CD4-positive, alpha-beta T cell treated with Interferon gamma for 1 hour (primary cell): Measurements from ENCODE around the gene TRIM17.

ENCODE experiments used
- DNase-seq: peaks from one replicate; pipeline ENCODE4 v3.0.0-alpha.2; 2020

Gene TRIM17

DNA sequence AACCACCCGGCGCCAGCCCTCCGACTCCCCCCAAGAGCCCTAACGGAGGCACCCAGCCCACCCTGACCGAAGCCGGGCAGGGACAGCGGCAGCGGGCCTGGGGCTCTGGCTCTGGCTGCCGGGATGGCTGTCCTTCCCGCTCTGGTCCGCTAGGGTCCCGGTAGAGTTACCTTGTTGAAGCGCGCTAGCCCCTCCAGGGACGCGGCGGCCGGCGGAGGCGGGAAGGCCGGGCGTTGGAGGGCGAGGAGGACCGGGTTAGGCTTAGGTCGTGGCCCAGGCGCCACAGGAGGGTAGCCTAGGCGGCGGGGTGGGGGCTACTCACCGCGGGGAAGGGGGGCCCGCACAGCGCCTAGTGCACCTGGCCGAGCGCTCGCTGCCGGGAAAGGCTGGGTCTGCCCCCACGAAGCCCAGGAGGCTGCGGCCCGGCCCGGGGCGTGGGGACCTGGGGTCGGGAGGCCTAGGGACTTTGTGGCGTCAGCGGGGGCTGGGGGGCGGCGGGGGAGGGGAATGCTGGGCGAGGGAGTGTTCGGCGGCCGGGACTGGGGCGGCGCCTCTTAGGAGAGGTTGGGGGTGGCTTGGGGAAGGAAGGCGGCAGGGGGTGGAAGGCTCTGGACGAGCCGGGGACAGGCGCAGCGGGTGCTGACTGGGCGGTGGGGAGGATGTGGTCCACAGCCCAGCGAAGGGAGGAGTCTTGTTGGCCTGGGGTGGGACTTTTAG, at the start of gene TRIM17:
TSS of gene TRIM17 (minus strand) at position 645 of the 717 bp plus-strand sequence. CDS start 1,789 bp downstream, outside the sequence.
- no peak for DNase-seq

DNA sequence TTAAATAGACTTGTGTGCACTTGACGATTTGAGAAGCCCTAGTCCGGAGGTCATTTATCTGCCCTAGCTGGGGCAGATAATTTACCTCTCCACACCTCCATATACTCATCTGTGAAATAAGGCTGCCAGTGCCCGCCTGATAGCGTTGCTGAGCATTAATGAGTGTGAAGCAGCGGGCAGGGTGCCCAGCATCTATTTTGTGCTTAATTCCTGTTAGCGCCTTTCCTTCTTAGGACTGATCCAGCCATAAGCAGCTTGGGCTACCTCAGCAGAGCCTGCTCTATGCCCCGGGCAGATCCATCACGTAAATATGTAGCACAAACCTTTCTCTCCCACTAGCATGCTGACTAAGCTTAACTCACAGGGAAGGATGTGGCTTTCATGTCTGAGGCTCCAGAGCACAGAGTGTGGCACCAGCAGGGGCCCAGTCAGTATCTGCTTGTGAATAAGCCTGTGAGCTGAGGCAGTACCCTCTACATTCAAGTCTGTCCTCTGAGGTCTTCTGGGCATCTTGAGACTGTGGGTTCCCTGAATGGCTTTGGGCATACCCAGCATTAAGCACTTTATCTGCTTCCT, 49.0 kb upstream of the TRIM17 start:
- no peak for DNase-seq

- no peak for DNase-seq
These were observed 48.5 kb upstream of the TRIM17 start for GRCh38 chr1:228465141-228465540.

GRCh38 chr1:228464487-228464983, 47.9 kb upstream of the TRIM17 start:
- peak; percentile 85 for DNase-seq

DNA sequence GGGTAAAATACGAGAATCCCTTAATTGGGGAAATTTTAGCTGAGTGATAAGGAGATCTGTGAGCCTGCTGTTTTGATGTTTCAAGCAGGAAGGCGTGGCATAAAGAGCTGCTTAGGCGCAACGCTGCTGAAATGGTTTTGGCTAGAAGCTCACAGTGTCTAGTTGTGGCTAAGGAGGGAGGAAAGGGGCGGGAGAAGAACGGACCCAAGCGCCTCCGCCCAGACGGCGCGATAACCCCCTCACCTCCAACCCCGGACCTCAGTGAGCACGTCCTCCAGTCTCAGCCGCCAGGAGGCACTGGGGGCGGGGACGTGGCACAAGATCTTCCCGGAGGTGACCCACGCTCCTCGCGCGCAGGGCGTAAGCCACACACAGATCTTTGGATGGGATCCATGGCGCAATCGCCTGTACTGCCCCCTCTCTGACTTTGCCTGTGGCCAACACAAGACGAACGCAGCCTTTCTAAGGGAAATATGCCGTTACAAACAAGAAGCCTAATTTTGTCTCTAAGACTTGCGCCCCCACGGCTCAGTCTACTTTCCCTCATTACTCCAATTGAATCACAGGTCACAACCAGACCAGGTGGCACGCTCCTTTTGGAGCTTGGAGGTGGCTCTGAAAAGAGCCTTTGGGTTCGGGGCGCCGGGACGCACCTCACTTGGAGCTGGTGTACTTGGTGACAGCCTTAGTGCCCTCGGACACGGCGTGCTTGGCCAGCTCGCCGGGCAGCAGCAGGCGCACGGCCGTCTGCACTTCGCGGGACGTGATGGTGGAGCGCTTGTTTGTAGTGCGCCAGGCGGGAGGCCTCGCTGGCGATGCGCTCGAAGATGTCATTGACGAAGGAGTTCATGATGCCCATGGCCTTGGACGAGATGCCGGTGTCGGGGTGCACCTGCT, 47.1 kb upstream of the TRIM17 start:
- peak; percentile 56 for DNase-seq

GRCh38 chr1:228463009-228463558, 46.4 kb upstream of the TRIM17 start:
- no peak for DNase-seq

GRCh38 chr1:228462560-228462959, 45.9 kb upstream of the TRIM17 start:
- no peak for DNase-seq

GRCh38 chr1:228460821-228461220, 44.2 kb upstream of the TRIM17 start:
- no peak for DNase-seq

- DNase-seq = peak; percentile 36
These were observed 42.7 kb upstream of the TRIM17 start for GRCh38 chr1:228459091-228459993.

GRCh38 chr1:228457396-228458176, 40.9 kb upstream of the TRIM17 start:
- DNase-seq = peak; percentile 90

DNA sequence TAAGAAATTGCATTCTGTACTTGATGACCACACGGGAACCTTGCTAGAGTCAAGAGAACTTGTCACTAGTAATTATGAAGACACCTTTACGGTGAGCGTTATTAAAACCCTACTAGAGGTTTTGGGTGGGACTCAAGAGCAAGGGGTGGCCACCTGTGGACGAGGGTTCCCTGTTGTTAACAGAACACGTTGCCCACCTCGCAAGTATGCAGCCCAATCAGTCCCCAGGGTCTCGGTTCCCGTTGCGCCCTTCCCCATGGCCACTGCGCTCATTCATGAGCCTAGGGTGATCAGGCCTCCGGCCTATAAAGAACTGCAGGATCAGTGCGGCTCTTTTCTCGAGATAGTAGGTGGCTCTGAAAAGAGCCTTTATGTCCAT, 40.3 kb upstream of the TRIM17 start:
- DNase-seq = no peak

DNA sequence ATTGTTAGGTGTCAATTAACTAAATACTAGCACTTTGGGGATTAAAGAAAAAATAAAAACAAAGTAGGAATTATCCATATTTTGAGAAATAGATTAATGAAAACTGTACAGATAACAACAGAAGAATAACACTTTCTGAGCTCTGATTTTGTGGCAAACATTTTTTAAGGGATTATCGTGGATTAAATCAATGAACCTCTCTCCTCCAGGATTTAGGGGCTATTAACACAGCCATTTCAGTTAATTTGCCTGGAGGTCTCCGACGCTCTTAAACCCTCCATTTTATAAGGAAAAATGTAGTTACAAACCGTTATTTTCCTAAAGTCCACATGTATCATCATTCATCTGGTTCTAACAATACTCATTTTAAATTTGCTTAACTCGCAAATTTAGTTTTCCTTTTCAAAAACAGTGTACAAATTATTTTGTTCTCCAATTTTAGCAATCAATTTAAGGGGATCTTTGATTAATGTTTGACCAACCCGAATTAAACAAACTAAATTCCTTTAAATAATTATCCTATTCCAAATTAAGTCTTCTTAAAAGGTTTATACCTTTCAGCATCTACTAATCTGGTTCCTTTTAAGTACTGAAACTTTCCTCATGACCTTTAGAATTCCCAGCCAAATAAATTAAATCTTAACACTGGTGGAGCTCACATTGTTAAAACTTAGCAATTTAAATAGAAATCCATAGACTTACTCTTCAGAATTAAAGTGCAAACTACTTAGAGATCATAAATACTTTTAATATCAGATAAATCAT, 39.8 kb upstream of the TRIM17 start:
- DNase-seq = no peak

- no peak for DNase-seq
These were observed 39.1 kb upstream of the TRIM17 start for GRCh38 chr1:228455715-228456114.

GRCh38 chr1:228454238-228454637, 37.6 kb upstream of the TRIM17 start:
- no peak for DNase-seq

- DNase-seq = no peak
These were observed 37.0 kb upstream of the TRIM17 start for GRCh38 chr1:228453614-228454013.

- DNase-seq = no peak
These were observed 36.4 kb upstream of the TRIM17 start for GRCh38 chr1:228453022-228453560.

DNA sequence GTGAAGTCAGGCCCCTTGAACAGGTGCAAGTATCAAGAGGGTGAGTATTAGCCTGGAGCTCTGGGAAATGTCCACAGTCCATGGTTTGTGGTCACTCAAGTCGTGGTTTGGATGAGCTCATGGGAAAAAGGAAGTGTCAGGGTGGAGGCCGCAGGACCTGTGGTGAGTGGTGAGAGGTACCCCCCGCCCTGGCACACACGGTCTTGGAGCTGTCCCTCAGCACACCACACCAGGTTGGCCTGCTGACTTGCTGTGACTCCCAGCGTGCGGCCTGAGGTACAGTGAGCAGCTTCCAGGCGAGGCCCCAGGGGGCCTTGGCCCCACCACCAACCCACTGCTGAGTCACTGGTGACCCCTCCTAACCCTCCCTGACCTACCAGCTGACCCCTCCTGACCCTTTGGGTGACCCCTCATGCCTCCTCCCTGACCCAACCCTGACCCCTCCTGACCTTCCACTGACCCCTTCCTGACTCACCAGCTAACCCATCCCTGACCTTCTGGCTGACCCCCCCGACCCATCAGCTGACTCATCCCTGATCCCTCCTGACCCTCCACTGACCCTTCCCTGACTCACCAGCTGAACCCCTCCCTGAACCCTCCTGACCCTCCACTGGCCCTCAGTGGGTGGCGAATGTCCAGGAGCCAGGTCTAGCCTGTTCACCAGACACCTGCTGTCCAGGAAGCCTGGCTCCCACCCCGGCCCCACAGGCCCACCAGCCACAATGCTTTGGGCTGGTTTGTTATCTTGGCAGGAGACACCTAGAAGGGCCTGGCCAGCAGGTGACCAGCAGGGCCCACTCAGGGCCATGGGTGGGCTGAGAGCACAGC, 35.7 kb upstream of the TRIM17 start:
- peak; percentile 24 for DNase-seq

DNA sequence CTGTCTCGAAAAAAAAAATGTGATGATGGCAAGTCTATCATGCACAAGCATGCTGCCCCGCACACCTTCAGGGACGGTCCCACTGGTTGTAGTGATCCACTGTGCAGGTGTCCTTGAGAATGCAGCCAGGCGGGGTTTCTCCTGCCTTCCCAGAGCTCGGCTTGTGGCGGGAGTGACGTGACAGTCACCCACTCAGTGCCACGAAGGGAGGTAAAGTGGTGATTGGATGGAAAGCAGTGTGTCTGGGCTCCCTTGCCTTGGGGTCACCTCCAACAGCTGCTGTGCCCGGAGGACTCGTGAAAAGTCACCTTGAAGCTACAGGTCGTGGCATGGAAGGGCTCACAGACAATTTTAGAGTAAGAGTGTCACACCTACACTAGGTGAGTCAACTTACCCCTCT, 33.5 kb upstream of the TRIM17 start:
- DNase-seq = no peak

DNA sequence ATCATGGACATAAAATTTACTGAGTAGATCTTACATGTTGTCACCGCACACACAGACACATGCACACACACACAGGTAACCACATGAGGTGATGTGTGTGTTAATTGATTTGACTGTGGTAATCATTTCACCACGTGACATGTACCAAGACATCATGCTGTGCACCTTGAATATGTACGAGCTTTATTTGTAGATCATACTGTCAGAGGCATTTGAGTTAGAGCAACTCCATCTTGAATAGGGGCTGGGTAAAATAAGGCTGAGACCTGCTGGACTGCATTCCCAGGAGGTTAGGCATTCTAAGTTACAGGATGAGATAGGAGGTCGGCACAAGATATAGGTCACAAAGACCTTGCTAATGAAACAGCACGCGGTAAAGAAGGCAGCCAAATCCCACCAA, 31.7 kb upstream of the TRIM17 start:
- DNase-seq = no peak
